ENCODE results near the gene PSD2.

Gene PSD2

DNA sequence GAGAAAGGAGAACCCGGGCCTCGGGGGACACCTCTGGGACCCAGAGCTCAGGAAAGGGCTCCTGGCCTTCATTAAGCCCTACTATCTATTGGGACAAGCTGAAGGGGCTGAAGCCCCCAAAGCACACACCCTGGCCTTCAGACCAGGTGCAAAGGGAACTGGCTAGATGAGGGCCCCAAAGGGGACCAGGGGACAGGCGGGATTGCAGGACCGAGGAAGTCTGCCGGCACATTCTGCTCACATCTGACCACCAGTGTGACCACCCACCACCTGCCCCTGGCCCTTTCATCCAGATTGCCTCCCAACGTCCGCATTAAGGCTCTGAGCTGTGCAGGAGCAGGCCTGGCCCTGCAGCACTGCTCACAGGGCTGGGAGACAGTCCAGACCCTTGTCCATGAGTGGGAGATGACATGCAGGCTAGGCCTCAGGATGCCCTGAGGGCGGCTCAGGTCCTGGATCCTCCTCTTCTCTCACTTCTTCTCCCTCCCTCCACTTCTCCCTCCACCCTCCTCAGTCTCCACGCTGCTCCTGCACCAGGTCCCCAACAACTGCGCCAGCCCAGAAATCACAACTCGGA is 19.2 kb downstream of the PSD2 start:
- H3K4me1 Mint-ChIP-seq, result no peaks in the 10 kb centered on the region
- DNase-seq, result no peak

DNA sequence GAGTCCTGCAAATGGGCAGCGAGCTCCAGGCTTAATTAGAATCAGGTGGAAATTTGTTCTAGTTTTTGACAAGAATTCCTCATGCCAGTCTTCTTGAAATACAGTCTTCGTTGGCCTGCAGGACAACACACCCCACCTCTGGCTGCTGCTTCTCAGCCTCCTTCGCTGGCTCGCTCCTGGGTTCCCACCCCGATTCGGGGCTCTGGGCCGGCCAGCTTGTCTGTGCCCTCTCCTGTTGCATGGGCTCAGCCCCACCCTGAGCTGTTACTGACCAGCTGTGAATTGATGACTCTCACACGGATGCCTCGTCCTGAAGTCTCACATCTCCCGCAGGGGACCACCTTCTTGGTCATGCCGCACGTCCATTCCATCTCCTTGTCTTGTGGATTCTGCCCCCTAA is 21.0 kb downstream of the PSD2 start:
- TF ChIP-seq, protein P1, sequence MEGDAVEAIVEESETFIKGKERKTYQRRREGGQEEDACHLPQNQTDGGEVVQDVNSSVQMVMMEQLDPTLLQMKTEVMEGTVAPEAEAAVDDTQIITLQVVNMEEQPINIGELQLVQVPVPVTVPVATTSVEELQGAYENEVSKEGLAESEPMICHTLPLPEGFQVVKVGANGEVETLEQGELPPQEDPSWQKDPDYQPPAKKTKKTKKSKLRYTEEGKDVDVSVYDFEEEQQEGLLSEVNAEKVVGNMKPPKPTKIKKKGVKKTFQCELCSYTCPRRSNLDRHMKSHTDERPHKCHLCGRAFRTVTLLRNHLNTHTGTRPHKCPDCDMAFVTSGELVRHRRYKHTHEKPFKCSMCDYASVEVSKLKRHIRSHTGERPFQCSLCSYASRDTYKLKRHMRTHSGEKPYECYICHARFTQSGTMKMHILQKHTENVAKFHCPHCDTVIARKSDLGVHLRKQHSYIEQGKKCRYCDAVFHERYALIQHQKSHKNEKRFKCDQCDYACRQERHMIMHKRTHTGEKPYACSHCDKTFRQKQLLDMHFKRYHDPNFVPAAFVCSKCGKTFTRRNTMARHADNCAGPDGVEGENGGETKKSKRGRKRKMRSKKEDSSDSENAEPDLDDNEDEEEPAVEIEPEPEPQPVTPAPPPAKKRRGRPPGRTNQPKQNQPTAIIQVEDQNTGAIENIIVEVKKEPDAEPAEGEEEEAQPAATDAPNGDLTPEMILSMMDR (IDR thresholded peaks at IDR 0.05), result no peak
- Mint-ChIP-seq H3K27me3 (ENCODE audit: low read depth, poor library complexity) (peaks cover 46% of the 10 kb centered on the region), H3K4me3 (no peak overlapping the region), H3K27ac (no peak overlapping the region), H3K9me3 (peaks cover 15% of the 10 kb centered on the region), H3K4me1 (no peaks in the 10 kb centered on the region), H3K36me3 (ENCODE audit: low read depth) (no peaks in the 10 kb centered on the region)
- DNase-seq, result no peak

More for the DNA sequence above, 19.2 kb downstream of the PSD2 start:
- Mint-ChIP-seq H3K36me3 (ENCODE audit: low read depth) (no peaks in the 10 kb centered on the region), H3K9me3 (peaks cover 15% of the 10 kb centered on the region), H3K4me3 (no peak overlapping the region), H3K27me3 (ENCODE audit: low read depth, poor library complexity) (peaks cover 49% of the 10 kb centered on the region), H3K27ac (no peak overlapping the region)
- TF ChIP-seq, protein P1 (IDR thresholded peaks at IDR 0.05), result no peak

DNA sequence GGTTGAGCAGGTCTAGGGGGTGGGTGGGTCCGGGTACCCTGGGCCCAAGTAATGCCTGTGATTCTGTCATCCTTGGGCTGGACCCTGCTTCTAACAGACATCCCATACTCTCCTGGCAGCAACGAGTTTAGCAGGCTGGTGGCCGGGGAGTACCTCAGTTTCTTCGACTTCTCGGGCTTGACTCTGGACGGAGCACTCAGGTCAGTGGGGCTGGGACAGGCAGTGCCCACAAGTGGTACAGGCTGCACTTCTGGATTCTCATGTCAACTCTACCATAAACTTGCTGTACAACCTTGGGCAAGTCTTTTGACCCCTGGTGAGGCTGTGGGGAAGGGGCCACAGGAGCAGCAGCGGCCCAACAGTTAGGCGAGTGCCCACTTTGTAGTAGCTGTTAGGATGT is 21.8 kb downstream of the PSD2 start:
- no peak overlapping the region for H3K4me3 Mint-ChIP-seq
- DNase-seq, result no peak
- peaks cover 44% of the 10 kb centered on the region for H3K27me3 Mint-ChIP-seq (ENCODE audit: low read depth, poor library complexity)
- TF ChIP-seq, protein P1 (IDR thresholded peaks at IDR 0.05), result no peak
- peaks cover 15% of the 10 kb centered on the region for H3K9me3 Mint-ChIP-seq
- H3K4me1 Mint-ChIP-seq, result no peaks in the 10 kb centered on the region
- no peaks in the 10 kb centered on the region for H3K36me3 Mint-ChIP-seq (ENCODE audit: low read depth)
- H3K27ac Mint-ChIP-seq, result no peak overlapping the region

DNA sequence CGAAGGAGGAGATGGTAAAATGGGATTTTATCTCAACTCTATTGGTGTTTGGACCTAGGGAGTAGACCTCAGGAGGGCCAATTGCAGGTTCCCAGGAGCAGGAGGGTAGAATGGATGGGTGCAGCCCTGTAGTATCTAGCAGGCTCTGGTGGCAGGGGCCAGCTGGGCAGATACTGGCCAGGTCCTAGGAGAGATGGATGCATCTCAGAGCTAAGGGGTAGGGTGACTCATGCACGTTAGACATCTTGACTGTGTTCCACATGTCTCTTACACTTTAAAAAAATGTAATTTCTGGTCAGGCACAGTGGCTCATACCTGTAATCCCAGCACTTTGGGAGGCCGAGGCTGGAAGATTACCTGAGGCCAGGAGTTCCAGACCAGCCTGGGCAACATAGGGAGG is 22.4 kb downstream of the PSD2 start:
- H3K27ac Mint-ChIP-seq, result no peak overlapping the region
- no peaks in the 10 kb centered on the region for H3K36me3 Mint-ChIP-seq (ENCODE audit: low read depth)
- H3K27me3 Mint-ChIP-seq (ENCODE audit: low read depth, poor library complexity), result peaks cover 46% of the 10 kb centered on the region
- no peaks in the 10 kb centered on the region for H3K4me1 Mint-ChIP-seq
- H3K4me3 Mint-ChIP-seq, result no peak overlapping the region
- TF ChIP-seq, protein P1 (IDR thresholded peaks at IDR 0.05), result no peak
- no peak for DNase-seq
- peaks cover 15% of the 10 kb centered on the region for H3K9me3 Mint-ChIP-seq

DNA sequence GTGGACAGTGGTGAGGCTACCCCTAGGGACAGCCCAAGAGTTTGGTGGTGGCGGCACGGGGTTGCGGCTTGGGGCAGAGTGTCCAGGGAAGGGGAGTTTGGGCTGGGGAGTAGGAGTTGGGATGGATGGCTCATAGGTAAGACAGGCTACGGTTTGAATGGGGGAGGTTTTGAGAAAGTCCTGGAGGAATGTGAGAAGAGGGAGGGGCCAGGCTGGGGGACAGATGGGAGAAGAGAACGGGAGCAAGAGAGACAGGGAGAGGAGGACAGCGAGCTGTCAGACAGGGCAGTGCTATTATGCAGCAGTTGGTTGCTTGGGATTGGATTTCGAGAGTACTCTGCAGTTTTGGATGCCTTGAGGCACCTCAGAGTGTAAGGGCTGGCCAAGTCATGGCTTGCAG is 24.5 kb downstream of the PSD2 start:
- no peak for DNase-seq
- TF ChIP-seq, protein P1 (IDR thresholded peaks at IDR 0.05), result no peak
- H3K4me3 Mint-ChIP-seq, result no peak overlapping the region
- H3K27ac Mint-ChIP-seq, result no peak overlapping the region
- peaks cover 15% of the 10 kb centered on the region for H3K9me3 Mint-ChIP-seq
- no peaks in the 10 kb centered on the region for H3K36me3 Mint-ChIP-seq (ENCODE audit: low read depth)
- H3K4me1 Mint-ChIP-seq, result no peaks in the 10 kb centered on the region
- peaks cover 58% of the 10 kb centered on the region for H3K27me3 Mint-ChIP-seq (ENCODE audit: low read depth, poor library complexity)

DNA sequence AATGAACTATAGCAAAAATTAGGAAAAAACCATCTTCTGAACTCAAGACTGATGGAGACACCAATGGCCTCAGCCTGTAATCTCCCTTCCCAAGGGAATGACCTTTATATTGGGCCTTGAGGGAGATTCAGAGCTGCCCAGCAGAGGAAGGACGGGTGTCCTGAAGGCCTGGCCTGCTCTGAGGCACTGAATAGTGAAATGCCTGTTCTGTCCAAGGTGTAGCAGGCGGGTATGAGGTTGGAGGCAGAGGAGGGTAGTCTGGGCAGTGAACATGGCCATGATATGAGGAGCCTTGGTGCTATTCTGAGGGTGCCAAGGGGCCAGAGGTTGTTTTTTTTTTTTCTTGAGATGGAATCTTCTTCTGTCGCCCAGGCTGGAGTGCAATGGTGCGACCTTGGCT is 25.0 kb downstream of the PSD2 start:
- H3K27me3 Mint-ChIP-seq (ENCODE audit: low read depth, poor library complexity), result peaks cover 61% of the 10 kb centered on the region
- no peak overlapping the region for H3K27ac Mint-ChIP-seq
- no peaks in the 10 kb centered on the region for H3K4me1 Mint-ChIP-seq
- no peak overlapping the region for H3K4me3 Mint-ChIP-seq
- no peak for DNase-seq
- TF ChIP-seq, protein P1 (IDR thresholded peaks at IDR 0.05), result no peak
- no peaks in the 10 kb centered on the region for H3K36me3 Mint-ChIP-seq (ENCODE audit: low read depth)
- H3K9me3 Mint-ChIP-seq, result peaks cover 15% of the 10 kb centered on the region

Measured in nephron progenitor cell (in vitro differentiated cells).